Activated CD8-positive, alpha-beta T cell treated with anti-CD3 and anti-CD28 coated beads for 36 hours (primary cell): Measurements from ENCODE around the gene FLT4. TPM values are rescaled to one million over a fixed set of nuclear protein-coding genes. Genes with fewer than 3 reads are reported as not detected.

Source experiments
- ATAC-seq: fragments of 200-7000 bp; cut with Tn5 transposase; one replicate; pipeline ENCODE4 v1.10.0; 2021; ENCODE audit warnings: mild to moderate bottlenecking, moderate library complexity
- CTCF ChIA-PET: fragments of 350-600 bp; sonication (Branson Sonifier 250); formaldehyde crosslinking; loops from one replicate; lab custom pipeline; 2021; ENCODE audit warnings: antibody characterized with exemption; lab: Charles Lee
- POLR2A ChIA-PET: fragments of 350-600 bp; sonication (Branson Sonifier 250); formaldehyde crosslinking; loops from one replicate; lab custom pipeline; 2021; ENCODE audit warnings: antibody characterized with exemption; lab: Charles Lee
- DNase-seq: peaks from one replicate; pipeline ENCODE4 v3.0.0-alpha.2; 2020
- H3K27ac Mint-ChIP-seq: one replicate; pipeline ENCODE4 v1.8.0; 2021; ENCODE audit warnings: mild to moderate bottlenecking, mixed read lengths
- H3K27me3 Mint-ChIP-seq: one replicate; pipeline ENCODE4 v1.8.0; 2021; ENCODE audit warnings: mixed read lengths
- H3K36me3 Mint-ChIP-seq: one replicate; pipeline ENCODE4 v1.8.0; 2021; ENCODE audit warnings: low read depth, mixed read lengths
- H3K4me1 Mint-ChIP-seq: one replicate; pipeline ENCODE4 v1.8.0; 2021; ENCODE audit warnings: low read depth, mixed read lengths
- H3K4me3 Mint-ChIP-seq: one replicate; pipeline ENCODE4 v1.8.0; 2021; ENCODE audit warnings: mild to moderate bottlenecking, moderate library complexity, mixed read lengths
- H3K9me3 Mint-ChIP-seq: one replicate; pipeline ENCODE4 v1.8.0; 2021; ENCODE audit warnings: mixed read lengths
- intact Hi-C: fragments of 100-400 bp; cut with micrococcal nuclease; formaldehyde crosslinking; loops from one replicate; pipeline ENCODE4 v1.10.0; 2022
- total RNA-seq, 2 experiments: library from RNA; stranded (reverse); gene quantifications; one replicate each; pipeline ENCODE4 v1.2.3, GENCODE V29; 2021
- TF ChIP-seq, protein P1 (sequence below): fragments of 200-600 bp; IDR thresholded peaks from one replicate; pipeline ENCODE4 v1.8.0; 2022; ENCODE audit warnings: antibody characterized with exemption, mild to moderate bottlenecking

Gene FLT4
- total RNA-seq, 2 experiments from 2014 or later: 3.3 to 4.4 TPM

DNA sequence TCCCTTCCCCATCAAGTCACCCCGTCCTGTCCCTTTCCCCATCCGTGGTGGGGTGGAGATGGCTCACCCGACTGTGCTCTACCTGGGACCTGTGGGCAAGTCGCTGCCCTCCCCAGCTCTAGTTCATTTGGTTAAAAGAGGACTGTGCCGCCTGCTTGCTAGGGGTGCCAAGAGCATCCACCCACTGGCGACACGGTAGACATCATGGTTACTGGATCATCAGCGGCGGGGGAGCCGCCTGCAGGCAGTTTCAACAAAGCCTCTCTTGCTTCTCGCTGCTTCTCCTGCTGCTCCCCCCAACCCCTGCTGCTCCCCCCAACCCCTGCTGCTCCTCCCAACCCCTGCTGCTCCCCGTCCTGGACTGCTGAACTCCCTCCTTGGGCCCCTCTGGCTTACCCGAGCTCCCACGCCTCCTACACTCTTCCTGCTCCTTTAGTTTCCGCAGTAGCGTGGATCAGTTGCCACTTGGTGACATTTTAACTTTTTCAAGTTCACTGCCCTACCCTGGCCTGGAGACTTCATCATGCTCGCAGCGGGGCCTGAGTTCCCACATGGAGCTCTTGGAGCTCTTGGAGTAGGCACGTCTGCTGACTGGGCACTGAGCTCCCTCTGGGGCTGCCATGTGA lies 36.1 kb downstream of the FLT4 start:
- Mint-ChIP-seq H3K9me3 (no peaks in the 10 kb centered on the region), H3K27ac (no peak overlapping the region), H3K4me1 (no peaks in the 10 kb centered on the region), H3K4me3 (no peak overlapping the region), H3K36me3 (no peaks in the 10 kb centered on the region), H3K27me3 (no peaks in the 10 kb centered on the region)
- intact Hi-C loops: no loop called here
- DNase-seq (no peak), ATAC-seq (no peak)
- CTCF ChIA-PET: no interaction called here
- TF ChIP-seq, protein P1, sequence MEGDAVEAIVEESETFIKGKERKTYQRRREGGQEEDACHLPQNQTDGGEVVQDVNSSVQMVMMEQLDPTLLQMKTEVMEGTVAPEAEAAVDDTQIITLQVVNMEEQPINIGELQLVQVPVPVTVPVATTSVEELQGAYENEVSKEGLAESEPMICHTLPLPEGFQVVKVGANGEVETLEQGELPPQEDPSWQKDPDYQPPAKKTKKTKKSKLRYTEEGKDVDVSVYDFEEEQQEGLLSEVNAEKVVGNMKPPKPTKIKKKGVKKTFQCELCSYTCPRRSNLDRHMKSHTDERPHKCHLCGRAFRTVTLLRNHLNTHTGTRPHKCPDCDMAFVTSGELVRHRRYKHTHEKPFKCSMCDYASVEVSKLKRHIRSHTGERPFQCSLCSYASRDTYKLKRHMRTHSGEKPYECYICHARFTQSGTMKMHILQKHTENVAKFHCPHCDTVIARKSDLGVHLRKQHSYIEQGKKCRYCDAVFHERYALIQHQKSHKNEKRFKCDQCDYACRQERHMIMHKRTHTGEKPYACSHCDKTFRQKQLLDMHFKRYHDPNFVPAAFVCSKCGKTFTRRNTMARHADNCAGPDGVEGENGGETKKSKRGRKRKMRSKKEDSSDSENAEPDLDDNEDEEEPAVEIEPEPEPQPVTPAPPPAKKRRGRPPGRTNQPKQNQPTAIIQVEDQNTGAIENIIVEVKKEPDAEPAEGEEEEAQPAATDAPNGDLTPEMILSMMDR: no peak
- POLR2A ChIA-PET: no interaction called here

DNA sequence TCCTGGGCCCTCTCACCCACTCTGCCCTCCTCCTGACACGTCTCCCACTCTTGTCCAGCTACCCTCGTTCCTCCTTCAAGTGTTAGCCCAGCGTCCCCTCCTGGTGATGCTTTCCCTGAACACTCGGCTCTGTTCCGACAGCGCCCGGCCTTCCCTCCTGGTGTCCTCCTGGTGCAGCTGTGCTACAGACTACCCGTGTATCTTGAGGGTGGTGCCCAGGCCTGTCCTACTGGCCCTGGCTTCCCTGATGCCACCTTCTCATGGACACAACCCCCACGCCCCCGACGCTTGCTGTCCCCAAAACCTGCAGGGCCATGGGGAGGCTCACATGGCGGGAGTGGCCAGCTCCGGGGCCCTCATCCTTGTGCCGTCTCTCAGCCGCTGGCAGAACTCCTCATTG lies 36.7 kb downstream of the FLT4 start:
- ATAC-seq (no peak), DNase-seq (no peak)
- Mint-ChIP-seq H3K36me3 (no peaks in the 10 kb centered on the region), H3K4me1 (no peaks in the 10 kb centered on the region), H3K27ac (no peak overlapping the region), H3K27me3 (no peaks in the 10 kb centered on the region), H3K9me3 (no peaks in the 10 kb centered on the region), H3K4me3 (no peak overlapping the region)
- ChIA-PET CTCF (no interaction called here), POLR2A (no interaction called here)
- TF ChIP-seq, protein P1: no peak
- intact Hi-C loops: no loop called here

GRCh38 chr5:180611140-180611850 lies 38.1 kb downstream of the FLT4 start:
- intact Hi-C loops: no loop called here
- no peaks in the 10 kb centered on the region for H3K9me3 Mint-ChIP-seq
- H3K36me3 Mint-ChIP-seq: no peaks in the 10 kb centered on the region
- ChIA-PET POLR2A (no interaction called here), CTCF (no interaction called here)
- no peak overlapping the region for H3K4me3 Mint-ChIP-seq
- ATAC-seq (no peak), DNase-seq (no peak)
- no peaks in the 10 kb centered on the region for H3K27me3 Mint-ChIP-seq
- TF ChIP-seq, protein P1: no peak
- no peaks in the 10 kb centered on the region for H3K4me1 Mint-ChIP-seq
- no peak overlapping the region for H3K27ac Mint-ChIP-seq

GRCh38 chr5:180609817-180610550 lies 39.4 kb downstream of the FLT4 start:
- intact Hi-C loops: no loop called here
- ATAC-seq (no peak), DNase-seq (no peak)
- POLR2A ChIA-PET: interaction anchor here (0.6 kb wide), 1 partner anchor 42 kb away, joined by 5 read pairs; no protein-coding TSS in a partner anchor
- Mint-ChIP-seq H3K27ac (no peak overlapping the region), H3K27me3 (no peaks in the 10 kb centered on the region), H3K4me3 (no peak overlapping the region), H3K36me3 (no peaks in the 10 kb centered on the region), H3K9me3 (no peaks in the 10 kb centered on the region), H3K4me1 (peaks cover 6% of the 10 kb centered on the region)
- CTCF ChIA-PET: no interaction called here
- TF ChIP-seq, protein P1: no peak

DNA sequence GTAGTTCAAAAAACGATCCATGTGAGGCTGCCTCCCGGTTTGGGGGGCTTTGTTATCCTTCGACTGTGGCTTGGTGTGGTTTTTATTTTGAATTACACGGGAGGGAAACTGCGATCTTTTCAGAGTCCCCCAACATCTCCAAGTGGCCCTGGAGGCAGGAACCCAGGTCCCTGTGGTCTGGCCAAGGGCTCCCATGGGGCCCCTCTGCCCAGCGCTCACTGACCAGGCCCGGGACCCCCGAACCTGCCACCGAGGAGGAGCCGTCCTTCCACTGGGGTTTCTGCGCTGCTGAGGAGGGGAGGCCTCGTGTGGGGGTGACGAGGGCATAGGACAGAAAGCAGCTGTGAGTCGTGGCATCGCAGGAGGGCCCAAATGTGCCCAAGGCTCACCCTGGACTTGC lies 40.0 kb downstream of the FLT4 start:
- ChIA-PET CTCF (no interaction called here), POLR2A (no interaction called here)
- no peaks in the 10 kb centered on the region for H3K27me3 Mint-ChIP-seq
- DNase-seq: no peak
- H3K27ac Mint-ChIP-seq: no peak overlapping the region
- H3K4me3 Mint-ChIP-seq: no peak overlapping the region
- no peaks in the 10 kb centered on the region for H3K36me3 Mint-ChIP-seq
- intact Hi-C loops: no loop called here
- TF ChIP-seq, protein P1: no peak
- H3K9me3 Mint-ChIP-seq: no peaks in the 10 kb centered on the region
- H3K4me1 Mint-ChIP-seq: peaks cover 6% of the 10 kb centered on the region
- ATAC-seq: no peak
